SH-SY5Y (cell line): ENCODE data around the gene KCNG2.

Experiments used
- GATA2 ChIP-seq: IDR thresholded peaks from 2 replicates; pipeline ENCODE4 v1.6.1; 2011; ENCODE audit warnings: mild to moderate bottlenecking, low read depth, low read length
- GATA3 ChIP-seq: IDR thresholded peaks from 2 replicates; pipeline ENCODE4 v1.6.1; 2011; ENCODE audit warnings: low read depth, mild to moderate bottlenecking, low read length, moderate library complexity

DNA sequence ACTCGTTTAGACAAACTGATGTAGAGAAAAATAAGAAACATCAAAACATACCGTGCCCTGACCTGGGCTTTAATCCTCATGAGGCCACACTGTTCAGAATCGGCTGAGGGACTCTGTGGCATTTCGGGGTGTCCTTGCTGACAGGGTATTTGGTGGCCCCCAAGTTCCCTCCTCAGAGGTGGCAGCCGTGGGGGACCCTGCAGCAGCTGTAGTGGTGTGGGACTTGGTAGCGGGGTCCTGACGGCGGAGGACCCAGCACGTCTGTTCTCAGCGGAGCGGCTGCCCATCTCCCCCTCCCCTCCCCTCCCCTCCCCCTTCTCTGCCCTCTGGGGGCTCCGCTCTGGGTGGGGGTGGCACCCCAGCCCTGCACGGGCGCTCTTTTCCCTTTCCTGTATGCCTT lies 18.4 kb downstream of the KCNG2 start:
- TF ChIP-seq GATA3: no peak
- no peak for TF ChIP-seq GATA2
